ENCODE results near the gene ITPR3. TPM values are rescaled to one million over a fixed set of nuclear protein-coding genes. Genes with fewer than 3 reads are reported as not detected.
A peak's percentile ranks its signal among the peaks of the same experiment; 100 is the strongest.

Gene ITPR3
- total RNA-seq, 3 donors from 2014 or later (not counting 1 experiment from before 2014, with no cell fraction given), result 45.5 to 66.7 (median 46.0) TPM

GRCh38 chr6:33708516-33709204, 87.5 kb downstream of the ITPR3 start:
- no peak overlapping the region for H3K4me3 ChIP-seq (ENCODE audit: low read length)
- TF ChIP-seq CTCF (IDR thresholded peaks at IDR 0.05), result no peak
- ATAC-seq (no peak), DNase-seq (no peak)
- no peaks in the 10 kb centered on the region for H3K9me3 Mint-ChIP-seq
- H3K36me3 Mint-ChIP-seq, result no peaks in the 10 kb centered on the region
- no peak overlapping the region for H3K27ac ChIP-seq (ENCODE audit: low read length)
- H3K4me1 ChIP-seq (ENCODE audit: control insufficient read depth, insufficient read depth, low read length), result peaks cover 18% of the 10 kb centered on the region
- no peak overlapping the region for H3K27ac Mint-ChIP-seq
- peaks cover 3% of the 10 kb centered on the region for H3K36me3 ChIP-seq (ENCODE audit: control insufficient read depth, insufficient read depth, low read length)
- no peaks in the 10 kb centered on the region for H3K27me3 ChIP-seq (ENCODE audit: control insufficient read depth, insufficient read depth, low read length)
- H3K9me3 ChIP-seq (ENCODE audit: control insufficient read depth, insufficient read depth, low read length), result no peaks in the 10 kb centered on the region
- WGBS (ENCODE audit: insufficient coverage), result 97% methylated on average over 10 of the region's 10 CpGs
- intact Hi-C loops (cut with micrococcal nuclease), result no loop called here
- H3K4me3 Mint-ChIP-seq, result no peak overlapping the region
- H3K27me3 Mint-ChIP-seq (ENCODE audit: low read depth in 2 of 2), result no peaks in the 10 kb centered on the region
- H3K4me1 Mint-ChIP-seq, result peaks cover 21 to 22% of the 10 kb centered on the region in 2 donors

GRCh38 chr6:33709605-33710295, 88.6 kb downstream of the ITPR3 start:
- H3K36me3 Mint-ChIP-seq, result no peaks in the 10 kb centered on the region
- Histone ChIP-seq H3K4me1 (ENCODE audit: control insufficient read depth, insufficient read depth, low read length) (peaks cover 18% of the 10 kb centered on the region), H3K27me3 (ENCODE audit: control insufficient read depth, insufficient read depth, low read length) (no peaks in the 10 kb centered on the region), H3K27ac (ENCODE audit: low read length) (no peak overlapping the region), H3K36me3 (ENCODE audit: control insufficient read depth, insufficient read depth, low read length) (peaks cover 3% of the 10 kb centered on the region), H3K9me3 (ENCODE audit: control insufficient read depth, insufficient read depth, low read length) (no peaks in the 10 kb centered on the region), H3K4me3 (ENCODE audit: low read length) (no peak overlapping the region)
- peak overlapping the region; percentile 98 for H3K4me3 Mint-ChIP-seq
- ATAC-seq, result no peak
- peaks cover 21 to 22% of the 10 kb centered on the region in 2 donors for H3K4me1 Mint-ChIP-seq
- H3K27ac Mint-ChIP-seq, result peak overlapping the region; percentile 95 to 100
- 95% methylated on average over 10 of the region's 10 CpGs for WGBS (ENCODE audit: insufficient coverage)
- H3K27me3 Mint-ChIP-seq (ENCODE audit: low read depth in 2 of 2), result no peaks in the 10 kb centered on the region
- DNase-seq, result no peak
- intact Hi-C loops (cut with micrococcal nuclease), result no loop called here
- H3K9me3 Mint-ChIP-seq, result no peaks in the 10 kb centered on the region
- TF ChIP-seq CTCF (IDR thresholded peaks at IDR 0.05), result no peak

- H3K9me3 ChIP-seq (ENCODE audit: control insufficient read depth, insufficient read depth, low read length), result no peaks in the 10 kb centered on the region
- Mint-ChIP-seq H3K36me3 (no peaks in the 10 kb centered on the region), H3K4me1 (peaks cover 21 to 22% of the 10 kb centered on the region in 2 donors), H3K27ac (peak overlapping the region; percentile 95 to 100), H3K27me3 (ENCODE audit: low read depth in 2 of 2) (peaks cover 0 to 2% of the 10 kb centered on the region in 2 donors), H3K9me3 (no peaks in the 10 kb centered on the region), H3K4me3 (peak overlapping the region; percentile 98)
- WGBS (ENCODE audit: insufficient coverage), result 83% methylated on average over 15 of the region's 15 CpGs
- peaks cover 3% of the 10 kb centered on the region for H3K36me3 ChIP-seq (ENCODE audit: control insufficient read depth, insufficient read depth, low read length)
- peak in 1 of 2 donors; percentile 10 for DNase-seq
- TF ChIP-seq CTCF (IDR thresholded peaks at IDR 0.05), result no peak
- H3K27me3 ChIP-seq (ENCODE audit: control insufficient read depth, insufficient read depth, low read length), result no peaks in the 10 kb centered on the region
- no peak for ATAC-seq
- peaks cover 18% of the 10 kb centered on the region for H3K4me1 ChIP-seq (ENCODE audit: control insufficient read depth, insufficient read depth, low read length)
- intact Hi-C loops (cut with micrococcal nuclease), result loop anchor here (1.0 kb wide), 2 partner anchors 18 to 79 kb away; partner anchors contain the start of gene LEMD2
- H3K27ac ChIP-seq (ENCODE audit: low read length), result no peak overlapping the region
- H3K4me3 ChIP-seq (ENCODE audit: low read length), result peak overlapping the region; percentile 99
These were observed 89.4 kb downstream of the ITPR3 start for GRCh38 chr6:33710296-33711121.

Measured in natural killer cell (primary cell).